ENCODE data around the gene EPS15.

DNA sequence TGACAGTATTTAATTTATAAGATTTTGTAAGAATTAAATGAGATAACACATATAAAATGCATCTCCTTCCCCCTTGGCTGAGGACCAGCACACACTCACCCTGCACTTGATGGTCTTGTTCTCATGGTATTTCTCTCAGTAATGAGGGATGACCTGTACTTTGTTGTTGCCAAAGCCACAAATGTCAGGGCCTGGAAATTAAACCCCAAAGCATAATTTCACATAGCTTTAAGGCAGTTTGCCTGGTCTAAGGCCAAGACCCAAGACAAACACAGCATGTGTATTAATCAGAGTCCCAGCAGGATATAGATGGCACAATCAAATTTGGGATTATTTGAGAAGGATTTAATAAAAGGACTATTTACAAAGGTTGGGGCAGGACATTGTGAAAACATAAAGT, 48.6 kb upstream of the EPS15 start:
- TF ChIP-seq, protein P1, sequence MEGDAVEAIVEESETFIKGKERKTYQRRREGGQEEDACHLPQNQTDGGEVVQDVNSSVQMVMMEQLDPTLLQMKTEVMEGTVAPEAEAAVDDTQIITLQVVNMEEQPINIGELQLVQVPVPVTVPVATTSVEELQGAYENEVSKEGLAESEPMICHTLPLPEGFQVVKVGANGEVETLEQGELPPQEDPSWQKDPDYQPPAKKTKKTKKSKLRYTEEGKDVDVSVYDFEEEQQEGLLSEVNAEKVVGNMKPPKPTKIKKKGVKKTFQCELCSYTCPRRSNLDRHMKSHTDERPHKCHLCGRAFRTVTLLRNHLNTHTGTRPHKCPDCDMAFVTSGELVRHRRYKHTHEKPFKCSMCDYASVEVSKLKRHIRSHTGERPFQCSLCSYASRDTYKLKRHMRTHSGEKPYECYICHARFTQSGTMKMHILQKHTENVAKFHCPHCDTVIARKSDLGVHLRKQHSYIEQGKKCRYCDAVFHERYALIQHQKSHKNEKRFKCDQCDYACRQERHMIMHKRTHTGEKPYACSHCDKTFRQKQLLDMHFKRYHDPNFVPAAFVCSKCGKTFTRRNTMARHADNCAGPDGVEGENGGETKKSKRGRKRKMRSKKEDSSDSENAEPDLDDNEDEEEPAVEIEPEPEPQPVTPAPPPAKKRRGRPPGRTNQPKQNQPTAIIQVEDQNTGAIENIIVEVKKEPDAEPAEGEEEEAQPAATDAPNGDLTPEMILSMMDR (IDR thresholded peaks at IDR 0.05) = no peak
- no peak for TF ChIP-seq EP300 (IDR thresholded peaks at IDR 0.05)
- no peak for TF ChIP-seq POLR2A (IDR thresholded peaks at IDR 0.05)

All from ovary (tissue), 3 donors.